Tibial nerve (tissue), 4 donors: ENCODE measurements around the gene TBPL2. TPM values are rescaled to one million over a fixed set of nuclear protein-coding genes. Genes with fewer than 3 reads are reported as not detected.

Source experiments
- DNase-seq, 2 donors: peaks; one replicate each; pipeline ENCODE4 v3.0.0-alpha.2; 2019; ENCODE audit warnings: low spot score in 2 of 2
- H3K27ac ChIP-seq, 4 donors: fragments of 200-600 bp; sonication (generic) in 3 of 4; one replicate each; pipeline ENCODE4 v1.5.1; 2017 to 2019; ENCODE audit warnings: mild to moderate bottlenecking in 1 of 4
- H3K27me3 ChIP-seq, 2 donors: fragments of 200-600 bp; sonication (generic) in 1 of 2; one replicate each; pipeline versions ENCODE4 v1.5.1 to v1.6.0; 2017 to 2019
- H3K36me3 ChIP-seq, 3 donors: fragments of 200-600 bp; sonication (generic); one replicate each; pipeline ENCODE4 v1.5.1; 2018 to 2019
- H3K4me1 ChIP-seq, 4 donors: fragments of 200-600 bp; sonication (generic) in 3 of 4; one replicate each; pipeline ENCODE4 v1.5.1; 2017 to 2019
- H3K4me3 ChIP-seq, 4 donors: fragments of 200-600 bp; sonication (generic) in 3 of 4; one replicate each; pipeline ENCODE4 v1.5.1; 2017 to 2019; ENCODE audit warnings: mild to moderate bottlenecking in 1 of 4, moderate library complexity in 1 of 4
- H3K9me3 ChIP-seq, 4 donors: fragments of 200-600 bp; sonication (generic) in 3 of 4; one replicate each; pipeline ENCODE4 v1.5.1; 2017 to 2019
- EP300 ChIP-seq, 2 donors: sonication (generic); formaldehyde crosslinking; IDR thresholded peaks; one replicate each; pipeline ENCODE4 v1.6.1; 2017; ENCODE audit warnings: antibody characterized with exemption in 2 of 2, mild to moderate bottlenecking in 1 of 2
- POLR2A ChIP-seq, 2 donors: fragments of 450-650 bp; IDR thresholded peaks; one replicate each; pipeline ENCODE4 v1.6.1; 2017; ENCODE audit warnings: antibody characterized with exemption in 2 of 2, mild to moderate bottlenecking in 2 of 2, moderate library complexity in 2 of 2
- WGBS, 2 donors: methylation state at CpG; one replicate each; pipeline ENCODE4 v1.1.5; 2018; 5-methylcytosine and 5-hydroxymethylcytosine counted together
- total RNA-seq, 4 donors: library from RNA; depleted of rRNA; stranded (reverse); fragments of >200 nt; gene quantifications; one replicate each; pipeline ENCODE4 v1.1.0, GENCODE V29; 2016
- TF ChIP-seq, protein P1 (sequence below), 5 experiments: fragments of 200-600 bp in 3 of 5; fragments of 450-650 bp in 2 of 5; sonication (generic) in 3 of 5; IDR thresholded peaks; one replicate each; pipeline ENCODE4 v1.5.1; 2016 to 2019; ENCODE audit warnings: antibody characterized with exemption in 5 of 5, mild to moderate bottlenecking in 3 of 5, moderate library complexity in 2 of 5

The TBPL2 gene
- total RNA-seq, 4 donors from 2014 or later, result 0.90 TPM; not detected in 3

DNA sequence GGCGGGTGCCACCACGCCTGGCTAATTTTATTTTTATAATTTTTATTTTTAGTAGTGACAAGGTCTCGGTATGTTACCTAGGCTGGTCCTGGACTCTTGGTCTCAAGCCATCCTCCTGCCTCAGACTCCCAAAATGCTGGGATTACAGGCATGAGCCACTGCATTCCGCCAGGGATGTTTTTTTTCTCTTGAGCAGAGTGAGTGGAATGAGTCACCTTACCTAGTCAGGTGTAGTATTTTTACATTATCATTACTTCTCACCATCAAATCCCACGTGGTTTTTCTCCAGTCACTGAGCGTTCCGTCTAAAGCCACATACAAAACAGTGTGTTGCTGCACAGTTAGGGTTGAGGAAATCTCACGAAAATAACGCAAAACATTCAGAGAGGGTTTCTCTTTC lies 870 bp upstream of the TBPL2 start:
- H3K4me3 ChIP-seq, result no peak overlapping the region
- no peaks in the 10 kb centered on the region for H3K4me1 ChIP-seq
- no peaks in the 10 kb centered on the region for H3K36me3 ChIP-seq
- peaks cover 0 to 4% of the 10 kb centered on the region in 2 donors for H3K27me3 ChIP-seq
- WGBS, 2 donors, result 90 to 91% methylated on average over 9 of the region's 9 CpGs
- no peaks in the 10 kb centered on the region for H3K9me3 ChIP-seq
- DNase-seq, result no peak
- TF ChIP-seq, protein P1, sequence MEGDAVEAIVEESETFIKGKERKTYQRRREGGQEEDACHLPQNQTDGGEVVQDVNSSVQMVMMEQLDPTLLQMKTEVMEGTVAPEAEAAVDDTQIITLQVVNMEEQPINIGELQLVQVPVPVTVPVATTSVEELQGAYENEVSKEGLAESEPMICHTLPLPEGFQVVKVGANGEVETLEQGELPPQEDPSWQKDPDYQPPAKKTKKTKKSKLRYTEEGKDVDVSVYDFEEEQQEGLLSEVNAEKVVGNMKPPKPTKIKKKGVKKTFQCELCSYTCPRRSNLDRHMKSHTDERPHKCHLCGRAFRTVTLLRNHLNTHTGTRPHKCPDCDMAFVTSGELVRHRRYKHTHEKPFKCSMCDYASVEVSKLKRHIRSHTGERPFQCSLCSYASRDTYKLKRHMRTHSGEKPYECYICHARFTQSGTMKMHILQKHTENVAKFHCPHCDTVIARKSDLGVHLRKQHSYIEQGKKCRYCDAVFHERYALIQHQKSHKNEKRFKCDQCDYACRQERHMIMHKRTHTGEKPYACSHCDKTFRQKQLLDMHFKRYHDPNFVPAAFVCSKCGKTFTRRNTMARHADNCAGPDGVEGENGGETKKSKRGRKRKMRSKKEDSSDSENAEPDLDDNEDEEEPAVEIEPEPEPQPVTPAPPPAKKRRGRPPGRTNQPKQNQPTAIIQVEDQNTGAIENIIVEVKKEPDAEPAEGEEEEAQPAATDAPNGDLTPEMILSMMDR (IDR thresholded peaks at IDR 0.05), result no peak
- no peak for TF ChIP-seq EP300 (IDR thresholded peaks at IDR 0.05)
- H3K27ac ChIP-seq, result no peak overlapping the region

DNA sequence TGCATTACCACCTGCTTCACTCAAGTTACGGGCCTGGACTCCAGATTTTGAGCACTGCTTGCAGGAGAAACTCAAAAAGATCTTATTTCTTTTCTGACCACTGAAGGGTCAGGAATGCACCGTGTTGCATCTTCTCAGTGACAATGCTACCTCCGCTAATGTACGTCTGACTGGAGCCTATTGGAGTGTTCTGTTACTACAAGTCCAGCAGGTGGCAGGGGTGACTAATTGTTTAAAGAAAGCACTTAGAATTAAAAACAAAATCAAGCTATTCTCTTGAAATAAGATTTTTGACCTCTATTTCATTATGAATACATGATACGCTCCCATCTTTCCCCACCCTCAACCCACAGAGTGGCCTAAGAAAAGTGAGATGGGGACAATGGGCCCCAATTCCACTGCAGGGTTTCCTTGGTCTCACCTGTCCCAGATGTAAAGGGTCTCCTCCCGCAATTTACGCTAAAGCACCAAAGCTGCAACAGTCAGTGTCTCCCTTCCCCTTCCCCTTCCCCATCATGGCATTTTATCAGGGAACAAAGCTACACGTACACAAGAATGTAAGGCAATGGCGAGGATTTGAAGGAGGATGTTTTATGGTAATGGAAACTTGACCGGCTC lies 2.2 kb downstream of the TBPL2 start:
- no peaks in the 10 kb centered on the region for H3K9me3 ChIP-seq
- H3K27ac ChIP-seq, result no peak overlapping the region
- peaks cover 0 to 4% of the 10 kb centered on the region in 2 donors for H3K27me3 ChIP-seq
- H3K4me3 ChIP-seq, result no peak overlapping the region
- 42 to 45% methylated on average over 10 of the region's 10 CpGs for WGBS, 2 donors
- peak in 1 of 2 donors; percentile 25 for DNase-seq
- no peak for TF ChIP-seq POLR2A (IDR thresholded peaks at IDR 0.05)
- TF ChIP-seq, protein P1 (IDR thresholded peaks at IDR 0.05), result peak in 3 of 5 experiments; percentile 23 to 52 (median 26)
- H3K4me1 ChIP-seq, result no peaks in the 10 kb centered on the region
- no peaks in the 10 kb centered on the region for H3K36me3 ChIP-seq

DNA sequence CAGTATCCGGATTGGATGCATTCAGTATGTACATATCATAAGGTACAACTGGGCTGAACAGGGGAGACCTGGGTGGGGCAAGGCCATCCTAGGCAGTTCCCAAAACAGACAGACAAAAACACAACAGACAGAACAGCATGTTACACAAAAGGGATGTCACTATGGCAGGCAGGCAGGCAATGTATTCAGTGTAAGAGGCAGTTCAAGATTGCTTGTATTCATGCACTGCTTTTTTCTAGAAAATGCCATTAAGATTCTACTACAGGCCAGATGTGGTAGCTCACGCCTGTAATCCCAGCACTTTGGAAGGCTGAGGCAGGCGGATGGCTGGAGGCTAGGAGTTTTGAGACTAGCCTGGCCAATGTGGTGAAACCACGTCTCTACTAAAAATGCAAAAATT lies 3.5 kb downstream of the TBPL2 start:
- peaks cover 0 to 4% of the 10 kb centered on the region in 2 donors for H3K27me3 ChIP-seq
- TF ChIP-seq POLR2A (IDR thresholded peaks at IDR 0.05) (no peak), EP300 (IDR thresholded peaks at IDR 0.05) (no peak)
- TF ChIP-seq, protein P1 (IDR thresholded peaks at IDR 0.05), result no peak
- H3K4me3 ChIP-seq, result no peak overlapping the region
- no peaks in the 10 kb centered on the region for H3K36me3 ChIP-seq
- 72 to 81% methylated on average over 4 of the region's 4 CpGs for WGBS, 2 donors
- no peak for DNase-seq
- H3K9me3 ChIP-seq, result no peaks in the 10 kb centered on the region
- H3K27ac ChIP-seq, result no peak overlapping the region
- H3K4me1 ChIP-seq, result no peaks in the 10 kb centered on the region

DNA sequence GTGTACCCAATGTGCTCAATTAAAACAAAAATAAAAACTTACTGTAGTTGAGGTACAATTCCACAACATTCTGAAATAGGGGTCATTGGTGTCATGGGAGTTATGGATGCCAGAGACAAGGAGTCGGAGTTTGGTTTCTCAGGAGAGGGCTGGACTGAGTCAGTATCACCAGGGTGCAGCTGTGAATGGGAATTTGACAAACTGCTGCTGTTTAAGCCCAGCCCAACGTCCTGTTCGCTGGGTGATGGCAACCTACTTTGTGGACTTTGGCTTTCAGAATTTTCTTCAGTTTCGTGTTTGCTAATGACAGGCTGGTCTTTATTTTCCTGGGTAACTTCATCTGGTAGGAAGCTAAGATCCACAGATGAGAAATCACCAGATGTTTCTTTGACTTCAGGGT lies 3.9 kb downstream of the TBPL2 start:
- Histone ChIP-seq H3K36me3 (no peaks in the 10 kb centered on the region), H3K4me1 (no peaks in the 10 kb centered on the region), H3K4me3 (no peak overlapping the region), H3K9me3 (no peaks in the 10 kb centered on the region), H3K27ac (no peak overlapping the region), H3K27me3 (peaks cover 0 to 4% of the 10 kb centered on the region in 2 donors)
- no peak for TF ChIP-seq POLR2A (IDR thresholded peaks at IDR 0.05)
- no peak for TF ChIP-seq EP300 (IDR thresholded peaks at IDR 0.05)
- TF ChIP-seq, protein P1 (IDR thresholded peaks at IDR 0.05), result no peak
- no peak for DNase-seq
- whole genome bisulfite sequencing, 2 donors, result 34 to 36% methylated on average over 4 of the region's 4 CpGs

DNA sequence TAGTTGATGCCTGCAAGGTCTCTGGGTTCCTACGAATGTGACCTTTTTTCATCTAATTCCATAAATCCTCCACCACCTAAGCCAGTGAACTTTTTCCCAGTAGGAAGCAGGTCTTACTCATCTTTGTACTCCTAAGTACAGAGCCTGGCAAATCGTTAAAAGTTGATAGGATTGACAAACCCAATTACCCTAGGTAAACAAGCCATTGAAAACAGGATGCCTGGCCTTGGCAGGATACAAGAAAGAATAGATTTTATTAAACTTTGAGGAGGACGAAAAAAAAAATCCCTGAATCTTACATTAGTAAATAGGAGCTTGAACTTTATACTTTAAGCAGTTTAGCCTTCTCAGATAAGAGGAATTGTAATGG lies 5.6 kb downstream of the TBPL2 start:
- H3K4me3 ChIP-seq, result no peak overlapping the region
- no peak for TF ChIP-seq EP300 (IDR thresholded peaks at IDR 0.05)
- TF ChIP-seq POLR2A (IDR thresholded peaks at IDR 0.05), result no peak
- TF ChIP-seq, protein P1 (IDR thresholded peaks at IDR 0.05), result no peak
- DNase-seq, result no peak
- WGBS, 2 donors, result 44 to 52% methylated on average over 3 of the region's 3 CpGs
- H3K36me3 ChIP-seq, result no peaks in the 10 kb centered on the region
- H3K27me3 ChIP-seq, result no peaks in the 10 kb centered on the region
- H3K4me1 ChIP-seq, result no peaks in the 10 kb centered on the region
- H3K9me3 ChIP-seq, result no peaks in the 10 kb centered on the region
- H3K27ac ChIP-seq, result no peak overlapping the region
